Common myeloid progenitor, CD34-positive (primary cell): ENCODE measurements around the gene METTL25B.
A peak's percentile ranks its signal among the peaks of the same experiment; 100 is the strongest.

Experiments used
- CTCF ChIA-PET: fragments of 350-600 bp; sonication (Branson Sonifier 250); formaldehyde crosslinking; loops from one replicate; lab custom pipeline; 2021; ENCODE audit warnings: antibody characterized with exemption; lab: Charles Lee
- POLR2A ChIA-PET: fragments of 350-600 bp; sonication (Branson Sonifier 250); formaldehyde crosslinking; loops from one replicate; lab custom pipeline; 2021; ENCODE audit warnings: antibody characterized with exemption; lab: Charles Lee
- DNase-seq, 3 donors: peaks; one replicate each; pipeline versions ENCODE4 v3.0.0 to v3.0.0-alpha.2; 2013
- H3K27ac ChIP-seq, 2 experiments: 1 replicate in 1 of 2; 2 replicates in 1 of 2; pipeline ENCODE4 v1.7.0; 2013; ENCODE audit warnings: inconsistent platforms in 2 of 2, low read length in 2 of 2, mild to moderate bottlenecking in 2 of 2, low read depth in 1 of 2, moderate library complexity in 1 of 2; ENCODE audit not compliant: severe bottlenecking in 2 of 2, insufficient read depth in 1 of 2, poor library complexity in 1 of 2
- H3K27me3 ChIP-seq, 5 experiments: replicated peaks in 2 of 5; 1 replicate in 3 of 5; 2 replicates in 2 of 5; pipeline versions ENCODE4 v1.6.1 to v1.7.0; 2013; ENCODE audit warnings: low read length in 4 of 5, mild to moderate bottlenecking in 2 of 5, moderate library complexity in 2 of 5, inconsistent platforms in 1 of 5; ENCODE audit not compliant: insufficient read depth in 5 of 5, control insufficient read depth in 4 of 5
- H3K36me3 ChIP-seq, 4 experiments: 1 replicate in 2 of 4; 2 replicates in 2 of 4; pipeline versions ENCODE4 v1.6.1 to v1.7.0; 2013; ENCODE audit warnings: low read length in 3 of 4, control low read depth in 1 of 4, mild to moderate bottlenecking in 1 of 4; ENCODE audit not compliant: control insufficient read depth in 4 of 4, insufficient read depth in 4 of 4
- H3K4me1 ChIP-seq, 4 experiments: 1 replicate in 3 of 4; 2 replicates in 1 of 4; pipeline versions ENCODE4 v1.6.1 to v1.7.1; 2013; ENCODE audit warnings: low read length in 3 of 4, mild to moderate bottlenecking in 3 of 4, control low read depth in 1 of 4, inconsistent platforms in 1 of 4, moderate library complexity in 1 of 4; ENCODE audit not compliant: control insufficient read depth in 4 of 4, insufficient read depth in 4 of 4; ENCODE audit errors: control extremely low read depth in 1 of 4
- H3K4me3 ChIP-seq, 7 experiments: 1 replicate in 4 of 7; 2 replicates in 3 of 7; pipeline versions ENCODE4 v1.5.1 to v1.7.0; 2013; ENCODE audit warnings: mild to moderate bottlenecking in 7 of 7, low read length in 6 of 7, moderate library complexity in 6 of 7, inconsistent platforms in 2 of 7, low read depth in 2 of 7, control low read depth in 1 of 7; ENCODE audit not compliant: insufficient read depth in 4 of 7, control insufficient read depth in 1 of 7; ENCODE audit errors: extremely low read depth in 1 of 7
- H3K9me3 ChIP-seq, 5 experiments: 1 replicate in 4 of 5; 2 replicates in 1 of 5; pipeline versions ENCODE4 v1.6.1 to v1.7.1; 2013; ENCODE audit warnings: low read length in 4 of 5, mild to moderate bottlenecking in 2 of 5, inconsistent platforms in 1 of 5, low read depth in 1 of 5, moderate library complexity in 1 of 5; ENCODE audit not compliant: control insufficient read depth in 4 of 5, insufficient read depth in 2 of 5; ENCODE audit errors: control extremely low read depth in 1 of 5
- WGBS: methylation state at CpG from one replicate; pipeline ENCODE4 v1.1.5; 2013; ENCODE audit not compliant: insufficient coverage; 5-methylcytosine and 5-hydroxymethylcytosine counted together

Gene METTL25B

DNA sequence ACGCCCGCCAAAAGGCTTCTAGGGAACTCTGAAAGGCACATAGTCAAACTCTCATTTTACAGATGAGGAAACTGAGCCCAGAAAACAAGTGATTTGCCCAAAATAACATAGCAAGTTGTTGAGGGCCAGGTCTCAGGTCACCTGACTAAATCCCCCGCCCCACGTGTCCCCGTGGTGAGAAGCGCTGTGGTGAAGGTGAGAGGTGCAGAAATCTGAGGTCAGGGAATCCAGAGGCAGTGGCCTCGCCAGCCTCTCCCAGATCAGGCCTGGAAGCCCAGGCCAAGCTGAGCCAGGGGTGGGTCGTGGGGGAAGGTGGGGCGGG, 18.1 kb downstream of the METTL25B start:
- Histone ChIP-seq H3K27ac (peak overlapping the region in 1 of 2 experiments; percentile 95), H3K4me3 (peak overlapping the region in 3 of 7 experiments; percentile 27 to 100 (median 99)), H3K9me3 (no peaks in the 10 kb centered on the region), H3K27me3 (no peaks in the 10 kb centered on the region), H3K4me1 (peaks cover 31 to 79% (median 75%) of the 10 kb centered on the region in 4 experiments), H3K36me3 (peaks cover 4 to 67% (median 14%) of the 10 kb centered on the region in 4 experiments)
- 91% methylated on average over 6 of the region's 9 CpGs for WGBS
- CTCF ChIA-PET = interaction anchor here (1.8 to 2.4 kb wide), 4 partner anchors 9 to 21 kb away, joined by 4 to 7 read pairs (median 6); partner anchors contain the start of genes ISG20L2 and METTL25B
- POLR2A ChIA-PET = no interaction called here
- no peak for DNase-seq

DNA sequence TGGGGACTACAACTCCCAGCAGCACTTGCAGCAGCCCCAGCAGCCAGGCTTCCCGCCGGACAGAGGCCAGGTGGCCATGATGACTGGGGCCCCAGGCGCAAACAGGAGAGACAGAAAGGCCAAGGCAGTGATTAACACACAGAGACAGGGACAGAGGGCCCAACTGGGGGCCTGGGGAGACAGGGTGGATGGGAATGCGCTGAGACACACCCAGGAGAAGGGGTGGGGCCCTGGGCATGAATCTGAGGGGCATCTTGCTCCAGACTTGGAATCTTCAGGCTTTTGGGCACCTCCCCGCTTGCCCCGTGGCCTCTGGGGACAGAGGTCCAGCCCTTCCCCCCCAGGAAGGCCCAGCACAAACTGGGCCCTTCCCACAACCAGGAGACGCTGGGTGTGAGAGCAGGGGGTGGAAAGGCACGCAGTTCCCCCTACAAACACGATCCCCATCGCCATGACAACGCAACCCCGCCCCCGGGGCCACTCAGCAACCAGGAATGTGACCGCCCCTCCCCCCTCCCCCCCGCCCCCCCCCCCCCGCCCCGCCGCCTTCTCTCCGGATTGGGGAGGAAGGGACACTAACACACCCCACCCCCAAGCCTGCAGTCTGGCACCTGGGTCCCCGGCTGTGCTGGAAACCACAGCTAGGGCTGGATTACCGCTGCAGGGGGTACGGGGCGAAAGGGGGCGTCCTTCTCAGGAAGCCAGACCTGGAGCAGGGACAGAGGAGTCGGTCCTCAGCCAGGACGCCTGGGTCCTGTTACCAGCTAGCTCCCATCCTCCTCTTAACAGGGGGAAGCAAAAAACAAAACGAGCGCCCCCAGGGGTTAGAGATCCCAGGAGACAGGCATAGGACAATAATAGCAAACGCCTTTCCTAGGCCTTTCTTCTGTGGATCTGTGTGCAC, 18.7 kb downstream of the METTL25B start:
- CTCF ChIA-PET = interaction anchor here (1.0 to 2.4 kb wide), 10 partner anchors 9 to 58 kb away, joined by 3 to 11 read pairs (median 4); partner anchors contain the start of genes ISG20L2, METTL25B and PRCC
- H3K4me1 ChIP-seq = peaks cover 30 to 74% (median 69%) of the 10 kb centered on the region in 4 experiments
- no peaks in the 10 kb centered on the region for H3K27me3 ChIP-seq
- H3K4me3 ChIP-seq = peak overlapping the region; percentile 34 to 100 (median 90)
- H3K36me3 ChIP-seq = peaks cover 2 to 61% (median 14%) of the 10 kb centered on the region in 4 experiments
- POLR2A ChIA-PET = interaction anchor here (1.2 kb wide), 1 partner anchor 19 kb away, joined by 4 read pairs; the partner anchor contains the start of genes ISG20L2 and METTL25B
- DNase-seq = peak; percentile 62 to 83 (median 83)
- 15% methylated on average over 16 of the region's 29 CpGs for WGBS
- H3K27ac ChIP-seq = peak overlapping the region; percentile 88 to 95
- H3K9me3 ChIP-seq = no peaks in the 10 kb centered on the region

DNA sequence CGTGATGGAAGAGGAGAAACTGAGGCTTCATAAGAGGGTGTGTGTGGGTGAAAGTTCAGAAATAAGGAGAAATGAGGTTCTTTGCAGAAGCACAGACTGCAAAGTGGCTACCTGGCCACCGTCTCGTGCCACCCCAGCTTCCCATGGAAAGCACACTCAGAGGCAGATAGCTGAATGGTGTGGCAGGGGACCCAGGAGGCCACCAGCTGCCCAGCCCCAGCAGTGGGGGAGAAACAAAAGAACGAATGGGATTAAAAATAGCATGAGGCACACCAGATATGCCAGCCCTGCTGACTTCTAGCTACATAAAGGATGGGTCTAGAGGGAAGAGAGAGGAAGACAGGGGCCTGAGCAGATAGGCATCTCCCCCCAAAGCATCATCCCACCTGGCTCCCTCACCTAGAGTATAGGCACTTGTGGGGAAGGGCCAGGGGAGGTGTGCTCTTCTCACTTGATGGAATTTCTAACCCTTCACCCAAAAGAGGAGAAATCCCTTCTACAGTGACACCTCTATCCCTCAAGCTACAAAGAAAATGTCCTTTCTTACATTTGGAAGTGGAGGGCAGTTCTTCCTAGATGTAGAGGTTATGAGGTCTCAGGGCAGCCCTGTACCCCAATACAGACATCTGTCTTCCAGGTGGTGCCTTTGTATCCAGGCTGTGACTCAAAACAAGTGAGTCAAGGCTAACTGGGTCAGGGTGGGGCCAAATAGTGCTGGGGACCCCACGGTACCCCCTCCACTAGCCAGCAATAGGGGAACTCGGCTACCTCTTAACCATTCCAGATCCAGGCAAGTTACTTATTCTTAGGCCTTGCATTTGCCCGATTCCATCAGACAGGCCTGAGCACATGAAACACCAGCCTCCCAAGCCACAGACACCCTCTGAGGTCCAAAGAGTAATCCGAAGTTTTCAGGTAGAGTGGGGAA, 19.7 kb downstream of the METTL25B start:
- POLR2A ChIA-PET = interaction anchor here (0.5 to 1.2 kb wide), 2 partner anchors 20 to 113 kb away, joined by 4 read pairs; partner anchors contain the start of genes ISG20L2 and METTL25B
- no peaks in the 10 kb centered on the region for H3K9me3 ChIP-seq
- H3K36me3 ChIP-seq = peaks cover 0 to 51% (median 9%) of the 10 kb centered on the region in 4 experiments
- H3K27ac ChIP-seq = peak overlapping the region; percentile 77 to 93
- peaks cover 35 to 80% (median 75%) of the 10 kb centered on the region in 4 experiments for H3K4me1 ChIP-seq
- peak overlapping the region; percentile 34 to 100 (median 90) for H3K4me3 ChIP-seq
- CTCF ChIA-PET = interaction anchor here (1.0 to 1.9 kb wide), 7 partner anchors 16 to 59 kb away, joined by 3 to 11 read pairs (median 3); partner anchors contain the start of genes ISG20L2, METTL25B and PRCC
- WGBS = 12% methylated on average over 6 of the region's 8 CpGs
- H3K27me3 ChIP-seq = no peaks in the 10 kb centered on the region
- no peak for DNase-seq

- DNase-seq = peak in 1 of 3 donors; percentile 20
- peaks cover 0 to 43% (median 3%) of the 10 kb centered on the region in 4 experiments for H3K36me3 ChIP-seq
- ChIA-PET CTCF (interaction anchor here (1.6 to 1.9 kb wide), 2 partner anchors 23 to 60 kb away, joined by 4 to 11 read pairs; no protein-coding TSS in a partner anchor), POLR2A (no interaction called here)
- H3K9me3 ChIP-seq = no peaks in the 10 kb centered on the region
- H3K4me3 ChIP-seq = peak overlapping the region; percentile 8 to 100 (median 90)
- 3% methylated on average over 8 of the region's 9 CpGs for WGBS
- peak overlapping the region; percentile 77 to 93 for H3K27ac ChIP-seq
- H3K27me3 ChIP-seq = no peaks in the 10 kb centered on the region
- H3K4me1 ChIP-seq = peaks cover 35 to 81% (median 75%) of the 10 kb centered on the region in 4 experiments
Observed at GRCh38 chr1:156748670-156749418, 20.6 kb downstream of the METTL25B start.

GRCh38 chr1:156749419-156750118, 21.3 kb downstream of the METTL25B start:
- POLR2A ChIA-PET = no interaction called here
- no peak for DNase-seq
- Histone ChIP-seq H3K36me3 (peaks cover 0 to 40% (median 1%) of the 10 kb centered on the region in 4 experiments), H3K27me3 (no peaks in the 10 kb centered on the region), H3K4me3 (peak overlapping the region; percentile 31 to 100 (median 90)), H3K27ac (peak overlapping the region; percentile 77 to 93), H3K9me3 (no peaks in the 10 kb centered on the region), H3K4me1 (peaks cover 35 to 74% (median 70%) of the 10 kb centered on the region in 4 experiments)
- CTCF ChIA-PET = interaction anchor here (1.4 kb wide), 1 partner anchor 47 kb away, joined by 3 read pairs; no protein-coding TSS in a partner anchor
- WGBS = 39% methylated on average over 6 of the region's 8 CpGs
